Trophoblast cell (in vitro differentiated cells and primary cell): ENCODE data around the gene BCHE.
A peak's percentile ranks its signal among the peaks of the same experiment; 100 is the strongest.

Source experiments
- DNase-seq, 2 donors: peaks; one replicate each; pipeline ENCODE4 v3.0.0-alpha.2; 2016
- H2AFZ ChIP-seq: 2 replicates; pipeline ENCODE4 v1.6.1; 2013; ENCODE audit warnings: low read length, moderate library complexity, mild to moderate bottlenecking; ENCODE audit not compliant: insufficient read depth, poor library complexity
- H2AK5ac ChIP-seq: 2 replicates; pipeline ENCODE4 v1.6.1; 2013; ENCODE audit warnings: mild to moderate bottlenecking, low read length
- H2BK120ac ChIP-seq: 2 replicates; pipeline ENCODE4 v1.6.1; 2013; ENCODE audit warnings: low read length, mild to moderate bottlenecking, moderate library complexity; ENCODE audit not compliant: insufficient read depth, poor library complexity
- H2BK12ac ChIP-seq: 2 replicates; pipeline ENCODE4 v1.6.1; 2013; ENCODE audit warnings: mild to moderate bottlenecking, low read length, moderate library complexity
- H2BK5ac ChIP-seq: 2 replicates; pipeline ENCODE4 v1.6.1; 2013; ENCODE audit warnings: low read length, low read depth, moderate library complexity, mild to moderate bottlenecking; ENCODE audit not compliant: poor library complexity
- H3K14ac ChIP-seq: 2 replicates; pipeline ENCODE4 v1.6.1; 2013; ENCODE audit warnings: mild to moderate bottlenecking, low read length
- H3K18ac ChIP-seq: 2 replicates; pipeline ENCODE4 v1.6.1; 2013; ENCODE audit warnings: mild to moderate bottlenecking, low read length
- H3K23ac ChIP-seq: 2 replicates; pipeline ENCODE4 v1.6.1; 2013; ENCODE audit warnings: low read length
- H3K27ac ChIP-seq: 2 replicates; pipeline ENCODE4 v1.5.1; 2013; ENCODE audit warnings: low read depth, mild to moderate bottlenecking, inconsistent platforms, low read length, moderate library complexity
- H3K27me3 ChIP-seq: 2 replicates; pipeline ENCODE4 v1.6.1; 2013; ENCODE audit warnings: inconsistent platforms, mild to moderate bottlenecking, low read length, moderate library complexity; ENCODE audit not compliant: insufficient read depth
- H3K36me3 ChIP-seq, 2 experiments: 1 replicate in 1 of 2; 2 replicates in 1 of 2; pipeline ENCODE4 v1.6.1; 2013; ENCODE audit warnings: low read length in 2 of 2, mild to moderate bottlenecking in 2 of 2, moderate library complexity in 1 of 2; ENCODE audit not compliant: insufficient read depth in 2 of 2, control insufficient read depth in 1 of 2
- H3K4ac ChIP-seq: 2 replicates; pipeline ENCODE4 v1.6.1; 2013; ENCODE audit warnings: low read depth, mild to moderate bottlenecking, low read length, moderate library complexity
- H3K4me1 ChIP-seq, 2 experiments: 1 replicate in 1 of 2; 2 replicates in 1 of 2; pipeline ENCODE4 v1.6.1; 2013; ENCODE audit warnings: low read length in 2 of 2, mild to moderate bottlenecking in 2 of 2, moderate library complexity in 1 of 2; ENCODE audit not compliant: insufficient read depth in 2 of 2, control insufficient read depth in 1 of 2
- H3K4me2 ChIP-seq: 2 replicates; pipeline ENCODE4 v1.6.1; 2013; ENCODE audit warnings: inconsistent platforms, mild to moderate bottlenecking, low read length, moderate library complexity
- H3K4me3 ChIP-seq: 2 replicates; pipeline ENCODE4 v1.5.1; 2013; ENCODE audit warnings: mild to moderate bottlenecking, low read depth, low read length, inconsistent platforms
- H3K79me1 ChIP-seq: one replicate; pipeline ENCODE4 v1.6.1; 2013; ENCODE audit warnings: low read length
- H3K79me2 ChIP-seq: 2 replicates; pipeline ENCODE4 v1.6.1; 2013; ENCODE audit warnings: low read length, mild to moderate bottlenecking; ENCODE audit not compliant: control insufficient read depth, insufficient read depth, poor library complexity
- H3K9ac ChIP-seq: 2 replicates; pipeline ENCODE4 v1.6.1; 2013; ENCODE audit warnings: mild to moderate bottlenecking, low read length
- H3K9me3 ChIP-seq: 2 replicates; pipeline ENCODE4 v1.6.1; 2013; ENCODE audit warnings: low read depth, mild to moderate bottlenecking, control low read depth, inconsistent platforms, low read length; ENCODE audit not compliant: insufficient read depth
- H4K12ac ChIP-seq: 2 replicates; pipeline ENCODE4 v1.6.1; 2013; ENCODE audit warnings: low read depth, mild to moderate bottlenecking, low read length, moderate library complexity
- H4K8ac ChIP-seq: 2 replicates; pipeline ENCODE4 v1.6.1; 2013; ENCODE audit warnings: low read depth, mild to moderate bottlenecking, low read length, moderate library complexity
- H4K91ac ChIP-seq: one replicate; pipeline ENCODE4 v1.6.1; 2013; ENCODE audit warnings: low read depth, mild to moderate bottlenecking, low read length, moderate library complexity
- WGBS: extraction: QIAGEN DNeasy Blood & Tissue Kit; methylation state at CpG from one replicate; pipeline ENCODE4 v1.1.7; 2013; ENCODE audit warnings: missing lambda C conversion rate; ENCODE audit not compliant: insufficient read length, insufficient coverage; ENCODE audit errors: extremely low coverage; 5-methylcytosine and 5-hydroxymethylcytosine counted together

The BCHE gene

GRCh38 chr3:165817160-165817709 is 20.0 kb downstream of the BCHE start:
- Histone ChIP-seq H3K9ac (no peak overlapping the region), H2AK5ac (no peak overlapping the region), H3K27me3 (no peaks in the 10 kb centered on the region), H4K8ac (no peak overlapping the region), H3K4me1 (no peaks in the 10 kb centered on the region), H3K18ac (no peak overlapping the region), H3K79me2 (no peaks in the 10 kb centered on the region), H3K4ac (no peak overlapping the region), H3K23ac (no peak overlapping the region), H4K91ac (no peak overlapping the region), H2AFZ (no peak overlapping the region), H4K12ac (no peak overlapping the region), H3K4me2 (no peak overlapping the region), H3K4me3 (no peak overlapping the region), H2BK5ac (no peak overlapping the region), H3K79me1 (no peaks in the 10 kb centered on the region), H2BK120ac (no peak overlapping the region), H2BK12ac (no peak overlapping the region), H3K9me3 (no peaks in the 10 kb centered on the region), H3K36me3 (no peaks in the 10 kb centered on the region), H3K14ac (no peak overlapping the region), H3K27ac (no peak overlapping the region)
- DNase-seq, result peak; percentile 6 to 82
- WGBS, result no CpG with 5 or more reads among the region's 3 CpGs

GRCh38 chr3:165816209-165816608 is 21.0 kb downstream of the BCHE start:
- Histone ChIP-seq H3K4me2 (no peak overlapping the region), H2AFZ (no peak overlapping the region), H3K79me1 (no peaks in the 10 kb centered on the region), H3K9me3 (no peaks in the 10 kb centered on the region), H3K4me1 (no peaks in the 10 kb centered on the region), H3K14ac (no peak overlapping the region), H3K4ac (no peak overlapping the region), H3K36me3 (no peaks in the 10 kb centered on the region), H3K79me2 (no peaks in the 10 kb centered on the region), H3K23ac (no peak overlapping the region), H2BK12ac (no peak overlapping the region), H4K8ac (no peak overlapping the region), H4K12ac (no peak overlapping the region), H3K4me3 (no peak overlapping the region), H2AK5ac (no peak overlapping the region), H2BK5ac (no peak overlapping the region), H3K27me3 (no peaks in the 10 kb centered on the region), H4K91ac (no peak overlapping the region), H3K27ac (no peak overlapping the region), H3K18ac (no peak overlapping the region), H2BK120ac (no peak overlapping the region), H3K9ac (no peak overlapping the region)
- DNase-seq, result no peak
- no CpG with 5 or more reads among the region's 1 CpG for WGBS

- no peak overlapping the region for H3K14ac ChIP-seq
- H2BK12ac ChIP-seq, result no peak overlapping the region
- WGBS, result no CpG with 5 or more reads among the region's 2 CpGs
- no peak overlapping the region for H3K9ac ChIP-seq
- H3K79me2 ChIP-seq, result no peaks in the 10 kb centered on the region
- no peak overlapping the region for H3K27ac ChIP-seq
- DNase-seq, result no peak
- no peak overlapping the region for H3K23ac ChIP-seq
- no peak overlapping the region for H3K18ac ChIP-seq
- H2AK5ac ChIP-seq, result no peak overlapping the region
- H3K4ac ChIP-seq, result no peak overlapping the region
- no peak overlapping the region for H2BK120ac ChIP-seq
- H4K91ac ChIP-seq, result no peak overlapping the region
- H4K8ac ChIP-seq, result no peak overlapping the region
- H4K12ac ChIP-seq, result no peak overlapping the region
- no peak overlapping the region for H2AFZ ChIP-seq
- H3K4me1 ChIP-seq, result no peaks in the 10 kb centered on the region
- no peaks in the 10 kb centered on the region for H3K36me3 ChIP-seq
- no peak overlapping the region for H3K4me2 ChIP-seq
- no peaks in the 10 kb centered on the region for H3K79me1 ChIP-seq
- no peaks in the 10 kb centered on the region for H3K27me3 ChIP-seq
- no peak overlapping the region for H2BK5ac ChIP-seq
- no peak overlapping the region for H3K4me3 ChIP-seq
- no peaks in the 10 kb centered on the region for H3K9me3 ChIP-seq
Observed at GRCh38 chr3:165815682-165816081, 21.5 kb downstream of the BCHE start.

- no peak overlapping the region for H4K8ac ChIP-seq
- H3K27ac ChIP-seq, result no peak overlapping the region
- DNase-seq, result no peak
- no peaks in the 10 kb centered on the region for H3K27me3 ChIP-seq
- no peak overlapping the region for H2AFZ ChIP-seq
- no peak overlapping the region for H2BK5ac ChIP-seq
- H4K91ac ChIP-seq, result no peak overlapping the region
- no peak overlapping the region for H2AK5ac ChIP-seq
- H3K36me3 ChIP-seq, result no peaks in the 10 kb centered on the region
- H3K79me2 ChIP-seq, result no peaks in the 10 kb centered on the region
- no peak overlapping the region for H2BK12ac ChIP-seq
- WGBS, result no CpG with 5 or more reads among the region's 1 CpG
- H3K9ac ChIP-seq, result no peak overlapping the region
- no peak overlapping the region for H2BK120ac ChIP-seq
- H3K4ac ChIP-seq, result no peak overlapping the region
- no peak overlapping the region for H3K18ac ChIP-seq
- H3K14ac ChIP-seq, result no peak overlapping the region
- H3K4me1 ChIP-seq, result no peaks in the 10 kb centered on the region
- no peak overlapping the region for H3K4me3 ChIP-seq
- no peak overlapping the region for H3K4me2 ChIP-seq
- H3K79me1 ChIP-seq, result no peaks in the 10 kb centered on the region
- H3K9me3 ChIP-seq, result no peaks in the 10 kb centered on the region
- no peak overlapping the region for H3K23ac ChIP-seq
- H4K12ac ChIP-seq, result no peak overlapping the region
Observed at GRCh38 chr3:165814380-165814779, 22.8 kb downstream of the BCHE start.
